ENCODE measurements around the gene FAU.

DNA sequence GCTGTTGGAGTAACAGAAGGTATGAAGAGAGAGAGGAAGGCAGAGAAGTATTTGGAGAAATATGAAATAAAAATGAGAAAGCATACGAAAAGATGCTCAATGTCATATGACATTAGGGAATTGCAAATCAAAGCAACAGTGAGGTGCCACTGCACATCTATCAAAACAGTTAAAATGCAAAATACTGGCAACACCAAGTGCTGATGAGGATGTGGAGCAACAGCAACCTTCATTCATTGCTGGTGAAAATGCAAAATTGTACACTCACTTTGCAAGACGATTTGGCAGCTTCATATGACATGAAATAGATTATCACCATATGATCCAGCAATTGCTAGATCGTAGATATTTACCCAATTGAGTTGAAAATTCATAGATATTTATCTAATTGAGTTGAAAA lies 38.7 kb upstream of the FAU start:
- TF ChIP-seq, protein P1, sequence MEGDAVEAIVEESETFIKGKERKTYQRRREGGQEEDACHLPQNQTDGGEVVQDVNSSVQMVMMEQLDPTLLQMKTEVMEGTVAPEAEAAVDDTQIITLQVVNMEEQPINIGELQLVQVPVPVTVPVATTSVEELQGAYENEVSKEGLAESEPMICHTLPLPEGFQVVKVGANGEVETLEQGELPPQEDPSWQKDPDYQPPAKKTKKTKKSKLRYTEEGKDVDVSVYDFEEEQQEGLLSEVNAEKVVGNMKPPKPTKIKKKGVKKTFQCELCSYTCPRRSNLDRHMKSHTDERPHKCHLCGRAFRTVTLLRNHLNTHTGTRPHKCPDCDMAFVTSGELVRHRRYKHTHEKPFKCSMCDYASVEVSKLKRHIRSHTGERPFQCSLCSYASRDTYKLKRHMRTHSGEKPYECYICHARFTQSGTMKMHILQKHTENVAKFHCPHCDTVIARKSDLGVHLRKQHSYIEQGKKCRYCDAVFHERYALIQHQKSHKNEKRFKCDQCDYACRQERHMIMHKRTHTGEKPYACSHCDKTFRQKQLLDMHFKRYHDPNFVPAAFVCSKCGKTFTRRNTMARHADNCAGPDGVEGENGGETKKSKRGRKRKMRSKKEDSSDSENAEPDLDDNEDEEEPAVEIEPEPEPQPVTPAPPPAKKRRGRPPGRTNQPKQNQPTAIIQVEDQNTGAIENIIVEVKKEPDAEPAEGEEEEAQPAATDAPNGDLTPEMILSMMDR (IDR thresholded peaks at IDR 0.05), result no peak
- TF ChIP-seq POLR2AphosphoS5 (IDR thresholded peaks at IDR 0.05) (no peak), POLR2A (IDR thresholded peaks at IDR 0.05) (no peak)

Measured in upper lobe of left lung (tissue), 4 donors.